CD14-positive monocyte (primary cell): ENCODE results near the gene SUCO. TPM values are rescaled to one million over a fixed set of nuclear protein-coding genes. Genes with fewer than 3 reads are reported as not detected.

Source experiments
- DNase-seq, 3 donors: peaks; one replicate each; pipeline ENCODE4 v3.0.0-alpha.2; 2011 to 2022
- H2AFZ ChIP-seq: 2 replicates; pipeline ENCODE4 v1.6.0; 2012; ENCODE audit warnings: mild to moderate bottlenecking, low read depth, low read length, inconsistent platforms; ENCODE audit not compliant: insufficient read depth, poor library complexity, severe bottlenecking
- H3K27ac ChIP-seq, 2 donors: 1 replicate in 1 of 2; 2 replicates in 1 of 2; pipeline ENCODE4 v1.5.1; 2012 to 2013; ENCODE audit warnings: low read length in 2 of 2, control low read depth in 1 of 2, inconsistent platforms in 1 of 2, low read depth in 1 of 2, mild to moderate bottlenecking in 1 of 2
- H3K27me3 ChIP-seq, 2 donors: one replicate each; pipeline versions ENCODE4 v1.6.0 to v1.6.1; 2011 to 2013; ENCODE audit warnings: low read length in 2 of 2; ENCODE audit not compliant: control insufficient read depth in 2 of 2, insufficient read depth in 2 of 2
- H3K36me3 ChIP-seq, 2 donors: replicated peaks in 1 of 2; 1 replicate in 1 of 2; 2 replicates in 1 of 2; pipeline versions ENCODE4 v1.5.1 to v1.6.1; 2012 to 2013; ENCODE audit warnings: low read length in 2 of 2, control low read depth in 1 of 2, inconsistent platforms in 1 of 2, mild to moderate bottlenecking in 1 of 2; ENCODE audit not compliant: insufficient read depth in 2 of 2, control insufficient read depth in 1 of 2
- H3K4me1 ChIP-seq, 2 donors: 1 replicate in 1 of 2; 2 replicates in 1 of 2; pipeline versions ENCODE4 v1.5.1 to v1.6.1; 2012 to 2013; ENCODE audit warnings: low read length in 2 of 2, control low read depth in 1 of 2, inconsistent platforms in 1 of 2, mild to moderate bottlenecking in 1 of 2, moderate library complexity in 1 of 2; ENCODE audit not compliant: insufficient read depth in 2 of 2, control insufficient read depth in 1 of 2
- H3K4me2 ChIP-seq: replicated peaks from 2 replicates; pipeline ENCODE3; 2012; ENCODE audit warnings: low read length, moderate library complexity, mild to moderate bottlenecking; ENCODE audit not compliant: poor library complexity, severe bottlenecking; ENCODE audit errors: extremely low read depth
- H3K4me3 ChIP-seq, 3 experiments: fragments of 200-600 bp in 1 of 3; sonication (generic) in 1 of 3; replicated peaks in 1 of 3; 1 replicate in 2 of 3; 2 replicates in 1 of 3; pipeline ENCODE4 v1.5.1; 2011 to 2013; ENCODE audit warnings: low read length in 3 of 3, mild to moderate bottlenecking in 3 of 3, control low read depth in 2 of 3, low read depth in 2 of 3, inconsistent platforms in 1 of 3, moderate library complexity in 1 of 3
- H3K79me2 ChIP-seq: 2 replicates; pipeline ENCODE4 v1.6.0; 2012; ENCODE audit warnings: mild to moderate bottlenecking, control low read depth, inconsistent platforms, low read length, moderate library complexity; ENCODE audit not compliant: insufficient read depth
- H3K9ac ChIP-seq: 2 replicates; pipeline ENCODE4 v1.6.0; 2017; ENCODE audit warnings: low read length, mild to moderate bottlenecking; ENCODE audit not compliant: insufficient read depth, poor library complexity, severe bottlenecking
- H3K9me3 ChIP-seq, 2 donors: replicated peaks in 1 of 2; 1 replicate in 1 of 2; 2 replicates in 1 of 2; pipeline versions ENCODE4 v1.5.1 to v1.6.1; 2012 to 2013; ENCODE audit warnings: low read length in 2 of 2, control low read depth in 1 of 2; ENCODE audit not compliant: control insufficient read depth in 1 of 2, insufficient read depth in 1 of 2
- H4K20me1 ChIP-seq: 2 replicates; pipeline ENCODE4 v1.6.0; 2012; ENCODE audit warnings: mild to moderate bottlenecking, low read length, control low read depth, moderate library complexity; ENCODE audit not compliant: insufficient read depth
- H3K27ac Mint-ChIP-seq, 7 donors: one replicate each; pipeline ENCODE4 v1.8.0; 2020; ENCODE audit warnings: mild to moderate bottlenecking in 7 of 7, mixed read lengths in 7 of 7, moderate library complexity in 6 of 7, inconsistent platforms in 2 of 7
- H3K27me3 Mint-ChIP-seq, 3 donors: one replicate each; pipeline ENCODE4 v1.8.0; 2021 to 2022; ENCODE audit warnings: low read depth in 3 of 3, mild to moderate bottlenecking in 3 of 3, mixed read lengths in 3 of 3, moderate library complexity in 3 of 3, inconsistent platforms in 1 of 3
- H3K36me3 Mint-ChIP-seq, 2 donors: one replicate each; pipeline ENCODE4 v1.8.0; 2020; ENCODE audit warnings: mixed read lengths in 2 of 2, inconsistent platforms in 1 of 2, mild to moderate bottlenecking in 1 of 2
- H3K4me1 Mint-ChIP-seq: one replicate; pipeline ENCODE4 v1.8.0; 2020; ENCODE audit warnings: mild to moderate bottlenecking, mixed read lengths
- H3K4me3 Mint-ChIP-seq, 2 donors: one replicate each; pipeline ENCODE4 v1.8.0; 2020; ENCODE audit warnings: mild to moderate bottlenecking in 2 of 2, mixed read lengths in 2 of 2, moderate library complexity in 1 of 2
- H3K9me3 Mint-ChIP-seq, 7 donors: one replicate each; pipeline ENCODE4 v1.8.0; 2020 to 2022; ENCODE audit warnings: mixed read lengths in 7 of 7, mild to moderate bottlenecking in 6 of 7, moderate library complexity in 6 of 7, inconsistent platforms in 2 of 7
- CTCF ChIP-seq: fragments of 200-600 bp; IDR thresholded peaks from one replicate; pipeline ENCODE4 v1.8.0; 2022; ENCODE audit warnings: antibody characterized with exemption, mild to moderate bottlenecking
- WGBS: methylation state at CpG from one replicate; pipeline ENCODE4 v1.1.5; 2013; ENCODE audit warnings: missing lambda C conversion rate; ENCODE audit not compliant: insufficient coverage; 5-methylcytosine and 5-hydroxymethylcytosine counted together
- intact Hi-C, 2 donors: fragments of 100-400 bp; cut with micrococcal nuclease; formaldehyde crosslinking; loops; one replicate each; pipeline versions ENCODE4 v1.15.0 to v1.15.1; 2023
- polyA plus RNA-seq, 3 donors: library from polyadenylated mRNA; depleted of rRNA in 1 of 3; unstranded in 2 of 3; stranded (reverse) in 1 of 3; fragments of 300-500 nt in 2 of 3; fragments of >200 nt in 1 of 3; fragmentation: Illumina TruSeq in 2 of 3; gene quantifications; 1 replicate in 2 of 3; 2 replicates in 1 of 3; pipeline ENCODE4 v1.2.3, GENCODE V29; 2012 to 2021

Gene SUCO
- polyA plus RNA-seq, 3 donors: 6.8 to 8.5 (median 6.8) TPM

GRCh38 chr1:172628401-172628800 is 95.5 kb downstream of the SUCO start:
- no peak overlapping the region for H3K27ac Mint-ChIP-seq
- peaks cover 0 to 2% (median 1%) of the 10 kb centered on the region in 3 donors for H3K27me3 Mint-ChIP-seq
- intact Hi-C loops: no loop called here
- no peak overlapping the region for H3K4me3 Mint-ChIP-seq
- Histone ChIP-seq H3K27me3 (no peaks in the 10 kb centered on the region), H3K4me1 (peaks cover 26 to 29% of the 10 kb centered on the region in 2 donors), H3K4me2 (no peak overlapping the region), H3K36me3 (no peaks in the 10 kb centered on the region), H3K4me3 (no peak overlapping the region), H3K27ac (no peak overlapping the region), H4K20me1 (no peaks in the 10 kb centered on the region), H2AFZ (no peak overlapping the region), H3K9me3 (no peaks in the 10 kb centered on the region), H3K9ac (no peak overlapping the region), H3K79me2 (no peaks in the 10 kb centered on the region)
- no peak for TF ChIP-seq CTCF
- H3K9me3 Mint-ChIP-seq: peaks cover 0 to 2% (median 0%) of the 10 kb centered on the region in 7 donors
- no peaks in the 10 kb centered on the region for H3K36me3 Mint-ChIP-seq
- H3K4me1 Mint-ChIP-seq: peaks cover 32% of the 10 kb centered on the region
- DNase-seq: no peak
- WGBS: 100% methylated on average over 1 of the region's 4 CpGs

- no peak overlapping the region for H3K4me2 ChIP-seq
- DNase-seq: no peak
- Mint-ChIP-seq H3K9me3 (no peaks in the 10 kb centered on the region), H3K27me3 (peaks cover 0 to 2% (median 1%) of the 10 kb centered on the region in 3 donors), H3K36me3 (no peaks in the 10 kb centered on the region), H3K27ac (no peak overlapping the region), H3K4me1 (peaks cover 32% of the 10 kb centered on the region), H3K4me3 (no peak overlapping the region)
- no peaks in the 10 kb centered on the region for H3K27me3 ChIP-seq
- TF ChIP-seq CTCF: no peak
- H3K4me1 ChIP-seq: peaks cover 26 to 29% of the 10 kb centered on the region in 2 donors
- H3K79me2 ChIP-seq: no peaks in the 10 kb centered on the region
- H3K9ac ChIP-seq: no peak overlapping the region
- H3K9me3 ChIP-seq: no peaks in the 10 kb centered on the region
- no peaks in the 10 kb centered on the region for H4K20me1 ChIP-seq
- H2AFZ ChIP-seq: no peak overlapping the region
- no CpG with 5 or more reads among the region's 2 CpGs for WGBS
- no peak overlapping the region for H3K27ac ChIP-seq
- no peaks in the 10 kb centered on the region for H3K36me3 ChIP-seq
- intact Hi-C loops: no loop called here
- no peak overlapping the region for H3K4me3 ChIP-seq
These were observed 96.2 kb downstream of the SUCO start for GRCh38 chr1:172629170-172629569.
